ENCODE measurements around the gene VPS26B. TPM values are rescaled to one million over a fixed set of nuclear protein-coding genes. Genes with fewer than 3 reads are reported as not detected.

Gene VPS26B
- total RNA-seq, 1 experiment from 2014 or later, result 29.3 TPM

- Mint-ChIP-seq H3K36me3 (peaks cover 8% of the 10 kb centered on the region), H3K9me3 (no peaks in the 10 kb centered on the region)
These were observed 9.3 kb downstream of the VPS26B start for GRCh38 chr11:134233729-134234179.

GRCh38 chr11:134235399-134235798 is 10.9 kb downstream of the VPS26B start:
- H3K9me3 Mint-ChIP-seq, result no peaks in the 10 kb centered on the region
- no peak for ATAC-seq
- H3K27me3 Mint-ChIP-seq (ENCODE audit: low read depth), result no peaks in the 10 kb centered on the region
- TF ChIP-seq E2F5 (CRISPR knock-in tag; IDR thresholded peaks at IDR 0.05), result no peak
- TF ChIP-seq CTCF (IDR thresholded peaks at IDR 0.05), result no peak
- TF ChIP-seq SMAD3 (CRISPR knock-in tag; IDR thresholded peaks at IDR 0.05; ENCODE audit: borderline replicate concordance), result no peak
- H3K4me3 Mint-ChIP-seq, result no peak overlapping the region
- H3K36me3 Mint-ChIP-seq, result peaks cover 14% of the 10 kb centered on the region
- ChIA-PET CTCF (interaction anchor here (0.8 kb wide), 1 partner anchor 11 kb away, joined by 4 read pairs; the partner anchor contains the start of gene VPS26B), POLR2A (no interaction called here)
- no peak for DNase-seq (ENCODE audit: low spot score)
- no peaks in the 10 kb centered on the region for H3K4me1 Mint-ChIP-seq
- no peak overlapping the region for H3K27ac Mint-ChIP-seq

More at GRCh38 chr11:134233729-134234179, 9.3 kb downstream of the VPS26B start:
- ChIA-PET POLR2A (no interaction called here), CTCF (interaction anchor here (0.7 kb wide), 2 partner anchors 28 kb away, joined by 3 read pairs; no protein-coding TSS in a partner anchor)
- Mint-ChIP-seq H3K27ac (no peak overlapping the region), H3K27me3 (ENCODE audit: low read depth) (no peaks in the 10 kb centered on the region), H3K4me3 (no peak overlapping the region), H3K4me1 (peaks cover 8% of the 10 kb centered on the region)
- DNase-seq (ENCODE audit: low spot score) (no peak), ATAC-seq (no peak)
- TF ChIP-seq ZNF416 (CRISPR knock-in tag; IDR thresholded peaks at IDR 0.05) (no peak), SP1 (CRISPR knock-in tag; conservative IDR thresholded peaks at IDR 0.05) (no peak)

GRCh38 chr11:134236834-134237556 is 12.5 kb downstream of the VPS26B start:
- Mint-ChIP-seq H3K4me1 (peaks cover 2% of the 10 kb centered on the region), H3K9me3 (no peaks in the 10 kb centered on the region), H3K27me3 (ENCODE audit: low read depth) (no peaks in the 10 kb centered on the region), H3K36me3 (peaks cover 14% of the 10 kb centered on the region), H3K27ac (peak overlapping the region; percentile 10; the same call in 1 of the 2 replicates), H3K4me3 (no peak overlapping the region)
- DNase-seq (ENCODE audit: low spot score) (no peak), ATAC-seq (no peak)
- ChIA-PET POLR2A (no interaction called here), CTCF (no interaction called here)
- TF ChIP-seq ATF3 (CRISPR knock-in tag; conservative IDR thresholded peaks at IDR 0.05), result no peak
- TF ChIP-seq CDX4 (CRISPR knock-in tag; IDR thresholded peaks at IDR 0.05; ENCODE audit: borderline replicate concordance), result no peak
- no peak for TF ChIP-seq ATF6 (CRISPR knock-in tag; IDR thresholded peaks at IDR 0.05)
- TF ChIP-seq KAT7 (CRISPR knock-in tag; IDR thresholded peaks at IDR 0.05; ENCODE audit: borderline replicate concordance), result no peak
- no peak for TF ChIP-seq MAX (CRISPR knock-in tag; IDR thresholded peaks at IDR 0.05)
- TF ChIP-seq TP53 (CRISPR knock-in tag; IDR thresholded peaks at IDR 0.05), result no peak
- TF ChIP-seq NFYB (CRISPR knock-in tag; conservative IDR thresholded peaks at IDR 0.05; ENCODE audit: low read depth), result no peak
- no peak for TF ChIP-seq ZNF232 (CRISPR knock-in tag; IDR thresholded peaks at IDR 0.05)
- TF ChIP-seq CTCF (IDR thresholded peaks at IDR 0.05), result no peak
- no peak for TF ChIP-seq ELF4 (CRISPR knock-in tag; IDR thresholded peaks at IDR 0.05; ENCODE audit: low read depth)
- no peak for TF ChIP-seq GTF2I (CRISPR knock-in tag; conservative IDR thresholded peaks at IDR 0.05)
- no peak for TF ChIP-seq ZNF396 (CRISPR knock-in tag; IDR thresholded peaks at IDR 0.05; ENCODE audit: borderline replicate concordance)
- TF ChIP-seq USF1 (CRISPR knock-in tag; IDR thresholded peaks at IDR 0.05), result no peak
- no peak for TF ChIP-seq HMGXB4 (CRISPR knock-in tag; IDR thresholded peaks at IDR 0.05)
- no peak for TF ChIP-seq ZNF121 (CRISPR knock-in tag; IDR thresholded peaks at IDR 0.05)
- no peak for TF ChIP-seq FOXK1 (CRISPR knock-in tag; IDR thresholded peaks at IDR 0.05)
